GM21381 (cell line): Measurements from ENCODE around the gene PROSER2.

ENCODE experiments used
- ATAC-seq: cut with Tn5 transposase; IDR thresholded peaks from one replicate; pipeline ENCODE4 v1.9.1; 2021; ENCODE audit warnings: mild to moderate bottlenecking, moderate library complexity; ENCODE audit not compliant: unreplicated experiment

Gene PROSER2

DNA sequence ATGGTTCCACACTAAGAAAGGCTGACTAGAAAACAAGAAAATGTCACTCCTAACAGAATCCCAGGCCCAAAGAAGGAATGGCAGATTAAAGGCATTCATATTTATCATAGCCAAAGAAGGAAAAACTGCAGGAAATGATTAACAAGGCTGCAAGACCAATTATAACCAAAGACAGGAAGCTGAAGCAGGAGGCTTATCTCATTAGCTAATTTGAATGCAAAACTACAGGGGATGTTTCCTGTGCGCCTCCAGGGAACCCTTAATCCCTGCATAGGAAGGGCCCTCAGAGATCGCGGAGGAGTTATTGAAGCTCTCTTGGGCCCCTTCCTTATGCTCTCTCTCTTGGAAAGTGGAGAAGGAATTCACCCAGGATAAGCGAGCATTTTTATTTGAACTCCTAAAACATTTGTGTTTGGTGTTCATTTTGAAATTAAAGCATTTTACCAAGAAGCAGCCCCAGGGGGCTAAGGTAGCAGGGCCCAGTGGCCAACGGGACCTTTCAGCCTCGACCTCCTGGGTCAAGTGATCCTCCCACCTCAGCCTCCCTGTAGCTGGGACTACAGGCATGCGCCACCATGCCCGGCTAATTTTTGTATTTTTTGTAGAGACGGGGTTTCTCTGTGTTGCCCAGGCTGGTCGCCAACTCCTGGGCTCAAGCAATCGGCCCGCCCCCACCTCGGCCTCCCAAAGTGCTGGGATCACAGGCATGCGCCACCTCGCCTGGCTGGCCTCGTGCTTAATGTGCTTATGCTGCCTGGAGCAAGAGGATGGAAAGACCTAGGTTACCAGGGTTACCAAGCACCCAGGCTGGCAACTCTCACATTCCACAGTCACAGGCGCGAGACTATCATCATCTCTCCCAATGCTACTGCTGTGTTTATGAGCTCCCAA, 24.1 kb upstream of the PROSER2 start:
- no peak for ATAC-seq

DNA sequence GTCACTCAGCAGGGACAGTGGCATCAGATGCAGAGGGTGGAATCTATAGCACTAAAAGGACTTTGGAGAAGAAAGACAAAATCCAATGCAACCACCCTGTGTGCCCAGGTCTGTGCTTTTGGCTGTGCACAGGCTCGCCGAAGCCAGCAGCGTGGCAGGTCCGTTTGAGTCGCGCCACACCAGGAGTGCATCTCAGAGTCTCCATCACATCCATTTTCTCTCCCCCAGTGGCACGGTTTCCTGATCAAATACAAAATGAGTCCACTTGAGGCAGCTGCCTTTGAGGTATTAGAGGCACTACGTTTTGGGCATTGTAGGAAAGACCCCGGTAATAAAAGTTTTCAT, 23.4 kb upstream of the PROSER2 start:
- no peak for ATAC-seq

DNA sequence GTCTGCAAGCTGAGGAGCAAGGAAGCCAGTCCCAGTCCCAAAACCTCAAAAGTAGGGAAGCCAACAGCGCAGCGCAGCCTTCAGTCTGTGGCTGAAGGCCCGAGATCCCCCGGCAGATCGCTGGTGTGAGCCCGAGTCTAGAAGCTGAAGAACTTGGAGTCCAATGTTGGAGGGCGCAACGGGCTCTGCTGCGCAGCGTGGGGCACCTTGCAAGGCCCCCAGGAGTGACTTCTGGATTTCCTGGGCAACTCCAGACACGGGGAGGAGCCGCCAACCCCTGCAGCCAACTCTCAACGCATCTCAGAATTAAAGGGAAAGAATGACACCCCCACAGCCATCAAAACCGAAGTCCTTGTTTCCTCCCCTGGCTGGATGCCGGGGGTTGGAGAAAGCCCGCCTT, 18.8 kb upstream of the PROSER2 start:
- ATAC-seq, result no peak

DNA sequence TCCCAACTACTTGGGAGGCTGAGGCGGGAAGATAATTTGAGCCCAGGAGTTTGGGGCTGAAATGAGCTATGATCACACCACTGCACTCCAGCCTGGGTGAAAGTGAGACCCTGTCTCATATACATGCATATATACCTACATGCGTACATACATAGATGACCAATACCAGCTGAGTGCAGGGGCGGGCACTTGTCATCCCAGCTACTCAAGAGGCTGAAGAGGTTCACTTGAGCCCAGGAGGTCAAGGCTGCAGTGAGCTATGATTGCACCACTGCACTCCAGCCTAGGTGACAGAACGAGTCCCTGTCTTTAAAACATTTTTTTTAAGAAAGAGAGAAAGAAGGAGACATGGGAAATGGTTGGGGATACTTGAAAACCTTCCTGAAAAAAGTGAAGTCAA, 17.4 kb upstream of the PROSER2 start:
- no peak for ATAC-seq

DNA sequence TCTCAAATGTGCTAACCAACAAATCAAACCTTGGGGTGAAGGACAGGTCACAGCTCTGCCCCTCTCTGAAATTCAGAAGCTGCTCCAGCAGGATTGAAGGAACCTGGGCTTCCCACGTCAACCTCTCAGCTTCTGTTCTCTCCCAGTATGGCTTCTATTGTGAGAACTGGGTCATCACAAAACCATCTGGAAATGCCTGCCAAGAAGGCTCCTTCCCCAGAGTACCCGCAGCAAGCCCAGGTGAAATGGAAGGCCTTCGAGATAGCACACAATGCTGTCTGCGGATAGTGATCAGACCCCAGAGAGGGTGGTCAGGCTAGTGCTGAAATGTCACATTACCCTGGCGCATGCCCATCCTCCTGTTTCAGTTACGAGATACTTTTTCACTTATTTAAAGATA, 16.4 kb upstream of the PROSER2 start:
- no peak for ATAC-seq

DNA sequence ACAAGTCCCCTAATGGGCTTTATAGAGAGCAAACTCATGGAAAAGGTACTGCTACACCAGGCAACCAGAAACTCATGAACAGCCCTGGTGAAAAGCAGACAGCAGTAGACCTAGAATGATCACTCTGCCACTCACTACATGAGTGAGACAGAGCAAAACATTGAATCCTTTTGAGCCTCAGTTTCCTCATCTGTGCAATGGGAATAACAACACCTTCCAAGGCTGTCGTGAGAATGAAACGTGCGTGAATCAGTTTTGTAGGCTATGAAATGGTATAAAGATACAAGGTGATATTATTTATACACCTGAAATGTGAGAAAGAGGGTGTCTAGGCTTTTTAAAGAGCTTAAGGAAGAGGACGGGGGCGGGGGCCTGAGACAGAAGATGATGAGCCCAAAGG, 14.3 kb upstream of the PROSER2 start:
- ATAC-seq, result no peak

DNA sequence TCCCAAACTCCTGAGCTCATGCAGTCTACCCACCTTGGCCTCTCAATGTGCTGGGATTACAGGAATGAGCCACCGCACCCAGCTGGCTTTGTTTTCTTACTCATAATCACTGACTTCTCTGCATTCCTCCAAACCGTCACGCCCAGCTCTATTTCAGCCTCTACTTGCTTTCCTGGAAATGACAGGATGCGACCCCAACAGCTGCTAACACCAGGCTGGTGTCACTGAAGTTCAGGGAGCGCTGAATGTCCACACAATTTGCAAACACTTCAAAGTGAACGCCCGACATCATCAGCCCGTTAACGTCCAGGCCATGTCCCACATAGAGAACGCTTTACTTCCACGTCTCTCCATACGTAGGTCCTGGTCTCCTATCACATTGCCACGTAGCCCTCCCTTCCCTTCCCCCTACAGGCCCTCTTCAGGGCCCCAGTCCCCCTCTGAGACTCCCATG, 12.8 kb upstream of the PROSER2 start:
- no peak for ATAC-seq

DNA sequence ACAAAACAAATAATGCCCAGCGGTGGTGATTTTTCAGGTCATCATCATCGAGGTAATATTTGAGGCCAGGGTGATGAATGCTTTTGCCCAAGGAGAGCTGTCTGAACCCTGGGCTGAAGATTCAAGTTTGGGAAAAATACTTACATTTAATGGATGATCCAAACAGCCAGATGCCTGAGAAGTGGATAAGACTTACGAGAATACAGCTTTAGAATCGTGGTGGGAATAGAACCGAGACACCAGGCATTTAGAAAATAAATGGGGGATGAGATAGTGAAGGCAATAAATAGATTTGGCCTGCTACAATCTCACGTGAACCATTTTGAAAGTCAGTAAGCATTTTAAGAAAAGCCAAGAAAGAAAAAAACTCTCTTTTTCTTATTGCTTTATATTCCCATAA, 12.2 kb upstream of the PROSER2 start:
- no peak for ATAC-seq

DNA sequence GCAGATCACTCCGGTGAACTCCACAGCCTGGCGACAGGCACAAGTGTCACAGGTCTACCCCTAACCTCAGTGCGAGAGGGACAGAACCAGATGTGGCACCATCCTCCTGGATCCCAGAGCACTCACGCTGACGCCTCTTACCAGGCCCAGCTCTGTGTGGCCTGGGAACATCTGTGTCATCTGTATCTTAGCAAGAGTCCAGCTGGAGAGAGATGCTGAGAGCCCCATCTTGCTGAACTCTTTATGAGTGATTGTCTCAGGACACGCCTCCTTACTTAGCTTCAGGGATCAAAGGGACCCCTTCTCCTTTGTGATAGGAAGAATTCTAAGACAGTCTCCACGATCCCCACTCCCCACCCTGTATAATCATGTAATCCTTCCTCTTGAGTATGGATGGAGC, 10.0 kb upstream of the PROSER2 start:
- no peak for ATAC-seq

DNA sequence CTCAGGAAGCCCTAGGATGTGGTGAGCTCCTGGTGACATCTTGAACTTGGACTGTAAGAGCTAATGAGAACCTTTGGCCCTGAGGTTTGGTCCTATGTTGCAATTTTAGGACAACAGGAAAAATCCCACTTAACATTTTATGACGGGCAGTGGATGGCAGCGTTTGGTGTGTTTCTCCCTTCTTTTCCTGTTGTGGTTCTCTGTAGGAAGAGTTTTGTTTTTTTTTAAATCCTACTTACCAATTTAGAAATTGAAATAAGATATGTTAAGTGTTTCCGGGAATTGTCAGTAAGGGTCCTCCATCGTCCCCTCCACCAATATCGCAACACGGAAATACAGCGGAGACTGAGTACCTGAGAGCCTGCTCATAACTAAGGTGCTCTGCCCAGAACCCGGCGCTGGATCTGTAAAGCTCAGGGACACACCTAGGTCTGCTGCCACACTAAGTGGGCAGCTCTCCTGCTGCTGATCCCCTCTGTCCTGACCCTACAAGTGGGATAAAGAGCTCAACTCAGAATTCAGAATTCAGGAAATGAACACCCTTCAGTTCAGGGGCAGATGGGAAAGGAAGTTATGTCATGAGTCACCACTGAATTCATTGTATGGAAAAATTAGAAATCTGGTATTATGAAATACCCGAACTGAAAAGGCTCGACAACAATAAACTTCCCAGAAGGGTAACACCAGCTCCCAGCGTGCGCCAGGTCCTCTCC, 9.1 kb upstream of the PROSER2 start:
- no peak for ATAC-seq

DNA sequence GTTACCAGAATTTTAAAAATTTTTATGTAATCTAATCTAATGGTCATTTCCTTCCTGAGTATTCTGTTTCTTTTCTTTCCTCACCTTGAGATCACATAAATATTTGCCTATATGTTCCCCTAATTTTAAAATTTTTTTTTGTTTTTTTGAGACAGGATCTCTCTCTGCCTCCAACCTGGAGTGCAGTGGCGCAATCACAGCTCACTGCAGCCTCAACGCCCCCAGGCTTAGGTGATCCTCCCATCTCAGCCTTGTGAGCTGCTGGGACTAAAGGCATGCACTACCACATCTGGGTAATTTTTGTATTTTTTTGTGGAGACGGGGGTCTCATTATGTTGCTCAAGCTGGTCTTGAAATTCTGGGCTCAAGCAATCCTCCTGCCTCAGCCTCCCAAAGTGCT, 4.1 kb upstream of the PROSER2 start:
- no peak for ATAC-seq

DNA sequence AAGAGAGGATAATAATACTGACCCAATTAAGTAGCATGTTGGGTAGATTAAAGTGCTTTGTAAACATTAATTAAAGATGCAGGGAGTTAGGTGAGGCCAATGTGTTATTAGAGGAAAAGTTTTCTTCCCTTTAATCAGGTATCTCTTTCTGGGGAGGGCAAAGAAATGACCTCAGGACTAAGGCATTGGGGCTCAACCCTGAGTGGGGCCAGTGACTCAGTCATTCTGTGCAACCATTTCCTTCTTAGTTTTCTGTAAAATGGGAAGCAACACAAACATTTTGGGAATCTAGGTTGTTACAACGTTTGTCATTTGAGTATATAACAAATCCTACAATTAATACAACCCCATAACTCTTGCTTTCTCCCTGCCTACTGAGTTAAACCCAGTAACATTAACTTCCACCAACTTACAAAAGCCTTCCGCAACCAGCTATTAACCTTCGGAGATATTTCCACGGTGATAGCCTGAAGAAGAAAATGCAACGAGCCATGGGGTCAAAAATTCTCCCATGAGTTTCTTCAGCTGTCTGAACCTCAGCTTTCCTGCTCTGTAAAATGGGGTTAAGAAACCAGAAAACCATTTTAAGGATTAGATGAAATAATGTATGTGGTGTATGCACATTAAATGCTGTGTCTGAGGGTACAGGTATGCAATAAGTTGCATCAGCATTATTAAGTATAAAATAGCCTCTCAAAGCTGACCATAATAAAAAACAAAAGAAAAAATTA, 965 bp upstream of the PROSER2 start:
- no peak for ATAC-seq

DNA sequence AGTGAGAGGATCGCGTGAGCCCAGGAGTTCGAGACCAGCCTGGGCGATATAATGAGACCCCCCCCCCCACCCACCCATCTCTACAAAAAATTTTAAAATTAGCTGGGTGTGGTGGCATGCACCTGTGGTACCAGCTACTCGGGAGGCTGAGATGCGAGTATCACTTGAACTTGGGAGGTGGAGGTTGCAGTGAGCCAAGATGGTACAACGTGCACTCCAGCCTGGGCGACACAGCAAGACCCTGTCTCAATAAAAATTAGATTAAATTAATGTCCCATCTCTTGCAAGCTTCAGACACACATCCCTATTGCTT, 391 bp upstream of the PROSER2 start:
- ATAC-seq, result no peak

DNA sequence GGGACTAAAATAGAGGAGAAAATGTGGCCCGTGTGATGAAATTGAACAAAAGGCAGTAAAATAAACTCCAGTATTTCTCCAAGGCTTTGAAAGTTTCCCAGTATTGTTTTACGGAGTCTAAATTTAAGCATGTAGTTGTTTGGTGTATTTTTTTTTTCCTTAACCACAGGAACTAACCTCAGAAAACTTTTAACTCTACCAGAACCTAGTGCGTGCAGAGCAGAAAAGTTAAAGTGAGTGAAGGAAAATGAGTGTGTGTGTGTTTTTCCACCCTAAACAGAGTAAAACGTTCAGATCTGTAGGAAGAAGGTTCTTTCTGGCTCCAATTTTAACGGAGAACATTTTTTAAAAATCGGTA, 812 bp downstream of the PROSER2 start:
- no peak for ATAC-seq

DNA sequence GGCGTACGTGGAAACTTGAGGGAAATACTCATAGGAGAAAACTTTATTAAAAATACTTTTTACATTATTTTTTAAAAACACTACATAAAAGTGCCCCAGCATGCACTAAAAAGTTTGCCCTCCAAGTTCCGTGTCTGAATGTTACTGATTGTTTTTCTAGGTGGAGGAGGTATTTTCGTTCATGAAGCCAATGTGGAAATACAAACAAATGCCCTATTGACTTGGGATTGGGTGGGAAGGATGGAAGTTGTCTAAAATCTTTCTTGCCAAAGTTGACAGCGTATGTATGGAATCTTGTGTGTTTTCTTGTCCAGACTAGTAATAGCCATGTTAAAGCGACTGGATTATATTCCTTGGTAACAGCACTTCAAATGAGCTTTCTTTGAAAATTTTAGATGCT, 1.2 kb downstream of the PROSER2 start:
- ATAC-seq, result no peak

DNA sequence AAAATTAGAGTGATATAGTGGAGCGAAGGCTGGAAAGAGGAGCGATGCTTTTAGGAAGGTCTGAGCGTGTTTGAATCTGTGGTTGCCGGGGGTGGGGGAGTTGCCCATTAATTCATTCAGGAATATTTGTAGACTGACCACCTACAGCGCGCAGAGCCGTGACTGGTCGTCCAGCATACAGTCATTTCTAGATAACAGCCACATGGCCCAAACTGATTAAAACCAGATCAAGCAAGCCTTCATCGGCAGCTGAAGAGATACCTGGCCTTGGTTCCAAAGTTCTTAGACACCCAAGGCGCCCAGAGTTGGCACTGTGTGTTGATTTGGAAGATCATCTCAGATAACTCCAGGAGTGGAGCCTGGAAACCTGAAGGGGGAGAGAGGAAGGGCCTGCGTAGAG, 1.7 kb downstream of the PROSER2 start:
- no peak for ATAC-seq

DNA sequence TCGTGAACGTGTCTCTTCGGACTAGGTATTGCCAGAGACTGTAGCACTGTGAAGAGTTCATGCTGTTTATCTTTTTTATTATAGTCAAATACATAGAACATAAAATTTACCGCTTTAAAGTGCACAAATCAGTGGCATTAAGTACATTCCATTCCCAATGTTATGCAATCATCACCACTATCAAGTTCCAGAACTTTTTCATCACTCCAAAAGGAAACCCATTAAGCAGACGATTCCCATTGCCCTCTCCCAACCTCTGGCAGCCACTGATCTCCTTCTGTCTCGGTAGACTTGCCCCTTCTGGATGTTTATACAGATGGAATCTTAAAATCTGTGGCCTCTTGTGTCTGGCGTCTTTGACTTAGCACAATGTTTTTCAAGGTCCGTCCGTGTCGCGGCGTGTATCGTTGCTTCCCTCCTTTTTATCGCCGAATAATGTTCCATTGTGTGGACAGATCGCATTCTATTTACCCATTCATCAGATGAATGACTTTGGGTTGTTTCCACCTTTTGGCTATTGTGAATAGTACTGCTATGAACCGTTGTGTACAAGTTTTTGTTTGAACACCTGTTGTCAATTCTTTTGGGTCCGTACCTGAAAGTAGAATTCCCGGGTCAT, 2.7 kb downstream of the PROSER2 start:
- ATAC-seq, result no peak

DNA sequence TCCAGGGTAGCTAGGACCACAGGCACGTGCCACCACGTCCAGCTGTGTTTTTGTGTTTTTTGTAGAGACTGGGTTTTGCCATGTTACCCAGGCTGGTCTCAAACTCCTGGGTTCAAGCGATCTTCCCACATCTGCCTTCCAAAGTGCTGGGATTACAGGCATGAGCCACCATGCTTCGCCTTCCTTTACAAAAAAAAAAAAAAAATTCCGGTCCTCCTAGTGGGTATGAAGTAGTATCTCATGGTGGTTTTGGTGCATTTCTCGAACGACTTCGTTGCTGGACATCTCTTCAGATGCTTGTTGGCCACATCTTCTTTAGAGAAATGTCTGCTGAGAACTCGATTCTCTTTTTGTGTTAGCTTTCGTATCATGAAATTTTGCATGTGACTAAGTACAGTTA, 3.9 kb downstream of the PROSER2 start:
- no peak for ATAC-seq

DNA sequence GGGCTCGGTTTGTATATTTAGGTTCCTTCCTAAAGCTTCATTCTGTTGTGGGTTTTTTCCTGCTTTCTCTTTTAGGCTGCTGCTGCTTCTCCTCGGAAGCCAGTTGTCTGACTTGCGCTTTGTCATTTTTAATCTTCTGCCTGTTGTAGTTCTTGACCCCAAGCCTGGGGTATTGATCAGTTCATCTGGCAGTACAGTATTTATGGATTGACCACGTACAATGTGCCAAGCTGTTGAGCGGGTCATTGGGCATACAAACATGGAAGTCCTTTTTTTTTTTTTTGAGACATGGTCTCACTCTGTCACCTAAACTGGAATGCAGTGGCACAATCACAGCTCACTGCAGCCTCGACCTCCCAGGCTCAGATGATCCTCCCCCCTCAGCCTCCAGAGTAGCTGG, 4.3 kb downstream of the PROSER2 start:
- ATAC-seq, result no peak

DNA sequence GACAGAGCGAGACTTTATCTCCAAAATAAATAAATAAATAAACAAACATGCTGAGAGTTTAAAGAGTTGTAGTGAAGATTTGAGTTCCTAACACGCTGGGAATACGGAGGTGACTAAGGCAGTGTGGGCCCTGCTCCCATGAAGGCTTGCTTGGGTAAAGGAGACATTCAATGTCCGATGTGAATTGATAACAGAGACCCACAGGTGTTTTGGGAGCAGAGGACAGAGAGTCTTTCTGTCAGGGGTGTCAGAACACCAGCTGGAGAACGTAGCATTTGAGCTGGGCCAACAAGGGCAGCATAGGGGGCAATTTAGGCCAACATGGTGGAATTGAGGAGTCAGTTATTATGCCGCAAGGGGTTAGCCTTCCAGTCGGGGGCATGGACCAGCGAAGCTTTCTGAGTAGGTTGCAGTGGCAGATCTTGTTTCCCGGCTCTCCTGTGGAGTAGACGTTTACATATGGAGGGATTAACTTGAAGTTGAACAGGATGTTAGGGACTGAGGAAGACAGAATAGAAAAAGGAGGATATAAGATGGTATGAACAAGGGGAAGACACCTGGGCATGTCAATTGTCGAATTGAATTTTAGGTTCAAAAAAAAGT, 5.6 kb downstream of the PROSER2 start:
- no peak for ATAC-seq

DNA sequence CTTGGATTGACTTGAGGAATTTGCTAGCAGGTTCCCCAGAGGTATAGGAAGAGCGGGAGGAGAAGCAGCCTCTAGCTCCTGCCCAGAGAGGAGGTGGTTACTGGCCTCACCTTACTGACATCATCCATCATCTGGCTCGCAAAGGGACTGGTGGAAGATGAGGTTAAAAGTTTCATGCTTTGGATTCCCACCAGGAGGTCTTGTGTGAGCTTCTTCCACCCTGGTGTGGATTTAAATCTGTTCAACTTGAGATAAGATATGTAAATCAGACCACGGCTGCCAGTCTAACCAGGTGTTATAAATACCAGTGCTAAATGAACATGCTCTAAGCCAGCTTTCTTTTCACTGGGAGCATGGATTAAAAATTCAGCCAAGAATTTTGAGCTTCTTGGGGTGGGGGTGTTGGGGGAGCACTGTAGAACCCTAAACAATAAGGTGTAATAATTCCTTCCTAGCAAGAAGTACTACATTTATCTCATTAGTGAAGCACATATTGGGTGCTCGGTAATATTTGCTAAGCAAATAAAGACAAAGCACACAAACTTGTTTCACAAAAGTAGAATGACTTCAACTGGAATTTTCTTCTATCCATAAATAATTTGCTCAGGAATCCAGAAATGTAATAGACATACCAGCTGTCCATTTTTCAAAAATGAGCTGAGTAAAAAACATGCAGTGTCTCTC, 7.8 kb downstream of the PROSER2 start:
- no peak for ATAC-seq
